NT2/D1 (cell line): ENCODE data around the gene DHX9.

ENCODE experiments used
- DNase-seq: peaks from one replicate; pipeline ENCODE4 v3.0.0-alpha.2; 2011; ENCODE audit warnings: low read depth, low spot score
- H3K27me3 ChIP-seq: 2 replicates; pipeline ENCODE4 v1.6.0; 2011; ENCODE audit warnings: mild to moderate bottlenecking; ENCODE audit not compliant: insufficient read length, insufficient read depth
- H3K36me3 ChIP-seq: 2 replicates; pipeline ENCODE4 v1.6.1; 2011; ENCODE audit warnings: mild to moderate bottlenecking, low read length, mixed read lengths; ENCODE audit not compliant: insufficient read depth, insufficient read length
- H3K4me1 ChIP-seq: 2 replicates; pipeline ENCODE4 v1.5.1; 2011; ENCODE audit not compliant: insufficient read depth, insufficient read length
- H3K4me3 ChIP-seq: 2 replicates; pipeline ENCODE4 v1.5.1; 2011; ENCODE audit warnings: low read depth; ENCODE audit not compliant: insufficient read length
- H3K9ac ChIP-seq: 2 replicates; pipeline ENCODE4 v1.6.0; 2011; ENCODE audit warnings: low read depth; ENCODE audit not compliant: insufficient read length
- H3K9me3 ChIP-seq: 2 replicates; pipeline ENCODE4 v1.5.1; 2011; ENCODE audit warnings: mild to moderate bottlenecking, low read length; ENCODE audit not compliant: insufficient read depth
- SUZ12 ChIP-seq: IDR thresholded peaks from 2 replicates; pipeline ENCODE4 v1.6.1; 2011; ENCODE audit not compliant: insufficient read length, insufficient read depth; ENCODE audit errors: extremely low read depth
- YY1 ChIP-seq: IDR thresholded peaks from 2 replicates; pipeline ENCODE4 v1.6.1; 2011; ENCODE audit not compliant: insufficient read length, insufficient read depth
- ZNF274 ChIP-seq: IDR thresholded peaks from 2 replicates; pipeline ENCODE4 v1.6.1; 2011; ENCODE audit warnings: mild to moderate bottlenecking, low read depth, low read length

Gene DHX9

GRCh38 chr1:182845379-182845778 is 6.2 kb downstream of the DHX9 start:
- no peaks in the 10 kb centered on the region for H3K9me3 ChIP-seq
- H3K4me1 ChIP-seq = peaks cover 5% of the 10 kb centered on the region
- DNase-seq = no peak
- H3K36me3 ChIP-seq = peaks cover 99% of the 10 kb centered on the region
- no peaks in the 10 kb centered on the region for H3K27me3 ChIP-seq
- H3K9ac ChIP-seq = no peak overlapping the region
- no peak for TF ChIP-seq ZNF274
- TF ChIP-seq YY1 = no peak
- no peak for TF ChIP-seq SUZ12
- H3K4me3 ChIP-seq = no peak overlapping the region

DNA sequence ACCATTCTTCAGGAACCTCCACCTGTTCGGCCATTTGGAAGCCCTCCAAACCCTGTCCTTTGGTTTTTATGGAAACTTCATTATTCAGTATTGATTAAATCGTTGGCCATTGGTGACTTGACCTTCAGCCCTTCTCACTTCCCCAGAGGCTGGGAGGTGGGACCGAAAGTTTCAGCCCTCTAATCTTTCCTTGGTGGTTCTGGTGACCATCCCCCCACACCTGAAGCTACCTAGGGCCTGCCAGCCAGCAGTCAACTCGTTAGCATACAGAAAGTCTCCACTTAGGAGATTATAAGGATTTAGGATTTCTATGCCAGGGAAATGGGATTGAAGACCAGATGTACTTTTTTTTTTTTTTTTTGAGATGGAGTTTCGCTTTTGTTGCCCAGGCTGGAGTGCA is 6.7 kb downstream of the DHX9 start:
- Histone ChIP-seq H3K4me3 (no peak overlapping the region), H3K9me3 (no peaks in the 10 kb centered on the region), H3K36me3 (peaks cover 99% of the 10 kb centered on the region), H3K9ac (no peak overlapping the region), H3K27me3 (no peaks in the 10 kb centered on the region), H3K4me1 (peaks cover 5% of the 10 kb centered on the region)
- DNase-seq = no peak
- no peak for TF ChIP-seq YY1
- TF ChIP-seq SUZ12 = no peak
- no peak for TF ChIP-seq ZNF274

GRCh38 chr1:182847105-182847504 is 8.0 kb downstream of the DHX9 start:
- TF ChIP-seq SUZ12 = no peak
- TF ChIP-seq ZNF274 = no peak
- no peak for TF ChIP-seq YY1
- H3K36me3 ChIP-seq = peaks cover 100% of the 10 kb centered on the region
- H3K9me3 ChIP-seq = no peaks in the 10 kb centered on the region
- H3K4me1 ChIP-seq = peaks cover 5% of the 10 kb centered on the region
- no peaks in the 10 kb centered on the region for H3K27me3 ChIP-seq
- DNase-seq = no peak
- no peak overlapping the region for H3K4me3 ChIP-seq
- no peak overlapping the region for H3K9ac ChIP-seq

GRCh38 chr1:182848736-182849135 is 9.6 kb downstream of the DHX9 start:
- no peak for TF ChIP-seq SUZ12
- TF ChIP-seq ZNF274 = no peak
- no peak for TF ChIP-seq YY1
- peaks cover 5% of the 10 kb centered on the region for H3K4me1 ChIP-seq
- no peak for DNase-seq
- H3K36me3 ChIP-seq = peaks cover 99% of the 10 kb centered on the region
- no peaks in the 10 kb centered on the region for H3K27me3 ChIP-seq
- no peaks in the 10 kb centered on the region for H3K9me3 ChIP-seq
- no peak overlapping the region for H3K4me3 ChIP-seq
- no peak overlapping the region for H3K9ac ChIP-seq

GRCh38 chr1:182850319-182850718 is 11.2 kb downstream of the DHX9 start:
- Histone ChIP-seq H3K9ac (no peak overlapping the region), H3K27me3 (no peaks in the 10 kb centered on the region), H3K4me1 (peaks cover 5% of the 10 kb centered on the region), H3K9me3 (no peaks in the 10 kb centered on the region), H3K36me3 (peaks cover 99% of the 10 kb centered on the region), H3K4me3 (no peak overlapping the region)
- TF ChIP-seq ZNF274 (no peak), SUZ12 (no peak), YY1 (no peak)
- no peak for DNase-seq

- H3K9ac ChIP-seq = no peak overlapping the region
- H3K4me1 ChIP-seq = no peaks in the 10 kb centered on the region
- H3K9me3 ChIP-seq = no peaks in the 10 kb centered on the region
- TF ChIP-seq ZNF274 (no peak), YY1 (no peak), SUZ12 (no peak)
- H3K27me3 ChIP-seq = no peaks in the 10 kb centered on the region
- peaks cover 99% of the 10 kb centered on the region for H3K36me3 ChIP-seq
- no peak for DNase-seq
- H3K4me3 ChIP-seq = no peak overlapping the region
Observed at GRCh38 chr1:182851825-182852224, 12.7 kb downstream of the DHX9 start.

DNA sequence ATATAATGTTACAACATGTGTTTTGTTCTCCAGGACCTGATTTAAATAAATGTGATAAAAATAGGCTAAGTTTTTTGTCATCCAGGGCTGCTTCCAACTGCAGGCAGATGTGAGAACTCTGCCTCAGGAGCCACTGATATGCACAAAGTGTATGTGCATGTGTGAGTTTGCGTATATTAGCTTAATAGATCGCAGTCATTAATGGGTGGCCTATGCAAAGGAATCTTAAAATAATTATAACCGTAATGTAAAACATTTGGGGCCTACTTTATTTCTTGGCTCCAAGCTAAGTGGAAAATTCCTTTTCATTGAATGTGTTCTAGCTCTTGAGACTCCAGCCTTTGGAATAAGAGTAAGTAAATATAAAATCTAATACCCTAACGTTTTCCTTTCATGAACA is 16.8 kb downstream of the DHX9 start:
- peaks cover 99% of the 10 kb centered on the region for H3K36me3 ChIP-seq
- no peak overlapping the region for H3K9ac ChIP-seq
- no peak overlapping the region for H3K4me3 ChIP-seq
- no peaks in the 10 kb centered on the region for H3K27me3 ChIP-seq
- no peaks in the 10 kb centered on the region for H3K9me3 ChIP-seq
- DNase-seq = no peak
- TF ChIP-seq YY1 = no peak
- no peaks in the 10 kb centered on the region for H3K4me1 ChIP-seq

DNA sequence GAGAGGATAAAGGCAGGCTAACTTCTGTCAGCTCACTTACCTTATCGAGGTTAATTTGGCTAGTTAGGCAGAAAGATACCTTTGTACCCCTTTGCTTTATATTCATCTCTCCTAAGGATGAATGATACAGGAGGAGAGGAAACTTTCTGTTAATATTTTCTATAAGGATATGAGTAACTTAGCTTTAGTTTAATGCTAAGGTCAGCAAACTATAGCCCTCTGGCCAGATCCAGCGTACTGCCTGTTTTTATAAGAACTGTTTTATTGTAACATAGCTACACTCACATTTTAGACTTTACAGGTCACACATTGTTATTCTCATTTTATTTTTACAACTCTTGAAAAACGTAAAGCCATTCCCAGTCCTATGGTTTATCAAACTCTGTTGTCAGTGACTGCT is 18.1 kb downstream of the DHX9 start:
- Histone ChIP-seq H3K9ac (no peak overlapping the region), H3K27me3 (no peaks in the 10 kb centered on the region), H3K4me3 (no peak overlapping the region), H3K36me3 (peaks cover 99% of the 10 kb centered on the region), H3K9me3 (no peaks in the 10 kb centered on the region), H3K4me1 (no peaks in the 10 kb centered on the region)
- no peak for TF ChIP-seq ZNF274
- no peak for TF ChIP-seq SUZ12
- DNase-seq = no peak
